NCI-H345 (cell line): Measurements from ENCODE around the gene SLC6A19.
"Not testable (repeated sequence)": the region's sequence is repeated elsewhere in the genome, so short reads cannot be mapped to it uniquely, and the experiment has no call there.

Experiments used
- DNase-seq: peaks from one replicate; lab custom pipeline; 2025; lab: John Stamatoyannopoulos, UW

The SLC6A19 gene

GRCh38 chr5:1201327-1202025, at the start of gene SLC6A19:
Gene SLC6A19, plus strand, starts transcription at chr5:1201595. Its CDS starts 56 bp downstream, at chr5:1201651.
- DNase-seq, result peak; percentile 23

- DNase-seq, result no peak
Observed at GRCh38 chr5:1152156-1152555, 49.2 kb upstream of the SLC6A19 start.

- DNase-seq, result no peak
Observed at GRCh38 chr5:1152771-1153282, 48.6 kb upstream of the SLC6A19 start.

GRCh38 chr5:1153428-1153827, 48.0 kb upstream of the SLC6A19 start:
- DNase-seq, result no peak

GRCh38 chr5:1155191-1156032, 46.0 kb upstream of the SLC6A19 start:
- DNase-seq, result peak; percentile 18

GRCh38 chr5:1156033-1156753, 45.2 kb upstream of the SLC6A19 start:
- DNase-seq, result no peak

- no peak for DNase-seq
Observed at GRCh38 chr5:1156754-1157460, 44.5 kb upstream of the SLC6A19 start.

- DNase-seq, result not testable (repeated sequence)
Observed at GRCh38 chr5:1157461-1157986, 43.9 kb upstream of the SLC6A19 start.

- DNase-seq, result no peak
Observed at GRCh38 chr5:1158647-1159340, 42.6 kb upstream of the SLC6A19 start.

- no peak for DNase-seq
Observed at GRCh38 chr5:1159341-1159675, 42.1 kb upstream of the SLC6A19 start.

- DNase-seq, result no peak
Observed at GRCh38 chr5:1159774-1160406, 41.5 kb upstream of the SLC6A19 start.

GRCh38 chr5:1161108-1161832, 40.1 kb upstream of the SLC6A19 start:
- DNase-seq, result peak; percentile 67

- no peak for DNase-seq
Observed at GRCh38 chr5:1161833-1162229, 39.6 kb upstream of the SLC6A19 start.

- no peak for DNase-seq
Observed at GRCh38 chr5:1162276-1162675, 39.1 kb upstream of the SLC6A19 start.

GRCh38 chr5:1162751-1163150, 38.6 kb upstream of the SLC6A19 start:
- no peak for DNase-seq

GRCh38 chr5:1163366-1163765, 38.0 kb upstream of the SLC6A19 start:
- DNase-seq, result no peak

- no peak for DNase-seq
Observed at GRCh38 chr5:1163879-1164278, 37.5 kb upstream of the SLC6A19 start.

- no peak for DNase-seq
Observed at GRCh38 chr5:1164696-1165630, 36.4 kb upstream of the SLC6A19 start.

- no peak for DNase-seq
Observed at GRCh38 chr5:1165864-1166263, 35.5 kb upstream of the SLC6A19 start.
